K562 (cell line): Measurements from ENCODE around the gene TMA7B. TPM values are rescaled to one million over a fixed set of nuclear protein-coding genes. Genes with fewer than 3 reads are reported as not detected.

Experiments used
- ATAC-seq: fragments of 200-7000 bp; cut with Tn5 transposase; 3 replicates; pipeline ENCODE4 v1.9.1; 2020; ENCODE audit warnings: moderate library complexity
- BruUV-seq: library from RNA; stranded (reverse); fragments of 400-500 nt; replicated peaks from 2 replicates; lab custom pipeline; 2021; lab: Mats Ljungman, UMichigan
- CTCF ChIA-PET: fragments of 300-600 bp; formaldehyde crosslinking; extraction: SDS; loops from one replicate; lab custom pipeline; 2021; ENCODE audit warnings: low intra/inter-chr PET ratio; lab: Yijun Ruan, JAX
- POLR2A ChIA-PET: fragments of 300-600, 350-650 bp; sonication (Branson Sonifier 250); formaldehyde crosslinking; extraction: SDS; loops from one replicate; lab custom pipeline; 2021; ENCODE audit warnings: antibody characterized with exemption, inconsistent platforms; lab: Yijun Ruan, JAX
- DNase-seq, 4 experiments: peaks; one replicate each; pipeline versions ENCODE4 v3.0.0 to v3.0.0-alpha.2; 2011 to 2018; ENCODE audit warnings: low spot score in 3 of 4, mixed read lengths in 3 of 4; ENCODE audit errors: extremely low read depth in 1 of 4
- FAIRE-seq: peaks from 2 replicates; lab custom pipeline; 2011; peaks lifted over from hg19 to GRCh38; lab: Jason Lieb, UNC
- H2AFZ ChIP-seq: 2 replicates; pipeline ENCODE4 v1.6.0; 2011; ENCODE audit warnings: low read depth, low read length, control low read depth, inconsistent platforms
- H3K27ac ChIP-seq: fragments of 200-600 bp; 3 replicates; pipeline ENCODE4 v1.8.0; 2011; ENCODE audit warnings: low read depth, mild to moderate bottlenecking, control low read depth, inconsistent platforms, low read length, moderate library complexity, mixed read lengths; ENCODE audit errors: extremely low read depth
- H3K27me3 ChIP-seq, 2 experiments: fragments of 300-600 bp in 1 of 2; 2 replicates in 1 of 2; 3 replicates in 1 of 2; pipeline versions ENCODE4 v1.6.0 to v1.8.0; 2011; ENCODE audit warnings: inconsistent platforms in 2 of 2, low read length in 2 of 2, mild to moderate bottlenecking in 1 of 2, mixed read lengths in 1 of 2, moderate library complexity in 1 of 2; ENCODE audit not compliant: control insufficient read depth in 2 of 2, insufficient read depth in 2 of 2
- H3K36me3 ChIP-seq: fragments of 300-600 bp; 3 replicates; pipeline ENCODE4 v1.8.0; 2011; ENCODE audit warnings: mild to moderate bottlenecking, low read length, inconsistent platforms; ENCODE audit not compliant: control insufficient read depth, insufficient read depth
- H3K4me1 ChIP-seq, 2 experiments: fragments of 200-600 bp in 1 of 2; replicated peaks in 1 of 2; 2 replicates in 1 of 2; 3 replicates in 1 of 2; pipeline versions ENCODE4 v1.5.1 to v1.8.0; 2011; ENCODE audit warnings: inconsistent platforms in 2 of 2, low read length in 2 of 2, mild to moderate bottlenecking in 1 of 2, mixed read lengths in 1 of 2, moderate library complexity in 1 of 2; ENCODE audit not compliant: control insufficient read depth in 2 of 2, insufficient read depth in 2 of 2
- H3K4me2 ChIP-seq: 2 replicates; pipeline ENCODE4 v1.6.1; 2011; ENCODE audit warnings: low read length, control low read depth, inconsistent platforms, mixed read lengths; ENCODE audit not compliant: insufficient read depth
- H3K4me3 ChIP-seq: fragments of 200-600 bp; sonication (generic), shearing (Covaris generic); 2 replicates; pipeline ENCODE4 v1.5.1; 2016; ENCODE audit warnings: control low read depth, inconsistent platforms
- H3K79me2 ChIP-seq: fragments of 200-600 bp; 3 replicates; pipeline ENCODE4 v1.8.0; 2011; ENCODE audit warnings: low read length, inconsistent platforms; ENCODE audit not compliant: control insufficient read depth, insufficient read depth
- H3K9ac ChIP-seq, 2 experiments: 2 replicates each; pipeline versions ENCODE4 v1.6.0 to v1.6.1; 2011; ENCODE audit warnings: low read depth in 2 of 2, low read length in 2 of 2, control low read depth in 1 of 2, inconsistent platforms in 1 of 2, mild to moderate bottlenecking in 1 of 2, mixed read lengths in 1 of 2; ENCODE audit not compliant: insufficient read depth in 1 of 2
- H3K9me1 ChIP-seq: one replicate; pipeline ENCODE4 v1.6.0; 2011; ENCODE audit warnings: inconsistent platforms, mild to moderate bottlenecking, low read length, moderate library complexity; ENCODE audit not compliant: control insufficient read depth, insufficient read depth
- H3K9me3 ChIP-seq: replicated peaks from 2 replicates; pipeline ENCODE4 v1.5.1; 2011; ENCODE audit warnings: low read depth, low read length, inconsistent platforms; ENCODE audit not compliant: control insufficient read depth, insufficient read depth
- H4K20me1 ChIP-seq: replicated peaks from 2 replicates; pipeline ENCODE4 v1.6.1; 2011; ENCODE audit warnings: low read length, inconsistent platforms, mixed read lengths; ENCODE audit not compliant: control insufficient read depth, insufficient read depth
- BHLHE40 ChIP-seq: IDR thresholded peaks from 2 replicates; pipeline ENCODE4 v1.6.1; 2011; ENCODE audit warnings: low read length, improper control_type of control experiment
- KLF6 ChIP-seq: fragments of 250-450 bp; sonication (Bioruptor Pico); IDR thresholded peaks from 2 replicates; pipeline ENCODE4 v1.4.0; 2020; ENCODE audit warnings: mild to moderate bottlenecking, moderate library complexity, borderline replicate concordance
- MEIS2 ChIP-seq: fragments of 450-650 bp; IDR thresholded peaks from 2 replicates; pipeline ENCODE4 v1.6.1; 2014; ENCODE audit warnings: mild to moderate bottlenecking; ENCODE audit not compliant: partially characterized antibody
- ZNF175 ChIP-seq: fragments of 200-800 bp; sonication (Bioruptor generic); IDR thresholded peaks from 2 replicates; pipeline ENCODE4 v1.6.1; 2016; ENCODE audit warnings: low read depth, mild to moderate bottlenecking, missing genetic modification characterization, missing compliant biosample characterization
- WGBS: fragments of 100-300 bp; shearing (Covaris generic); methylation state at CpG from one replicate; pipeline ENCODE4 v1.1.6; 2016; ENCODE audit warnings: low coverage, mixed read lengths; ENCODE audit not compliant: insufficient coverage; ENCODE audit errors: missing lambda C conversion rate; 5-methylcytosine and 5-hydroxymethylcytosine counted together
- in situ Hi-C: fragments of 300-500 bp; cut with MboI; formaldehyde crosslinking; loops from 4 replicates; pipeline ENCODE4 v1.15.0; 2018; ENCODE audit warnings: inconsistent platforms, mixed read lengths
- intact Hi-C: fragments of 100-400 bp; cut with micrococcal nuclease; formaldehyde crosslinking; loops from 2 replicates; pipeline ENCODE4 v1.14.2; 2022
- polyA plus RNA-seq, 8 experiments: library from polyadenylated mRNA; depleted of rRNA in 4 of 8; stranded (reverse) in 5 of 8; unstranded in 3 of 8; fragments of >200 nt; fragmentation: Nextera tagmentation in 2 of 8; fragmentation: Illumina TruSeq in 1 of 8; extraction: Ambion mirVana in 2 of 8; extraction: Trizol in 1 of 8; gene quantifications; 2 replicates each; pipeline versions ENCODE4 v1.2.1 to v1.2.3, GENCODE V29; 2011 to 2014; ENCODE audit warnings: inconsistent platforms in 1 of 8, missing spikeins in 1 of 8
- total RNA-seq, 7 experiments: library from RNA; depleted of rRNA in 6 of 7; stranded (reverse); fragments of >200 nt in 6 of 7; fragmentation: Illumina TruSeq in 2 of 7; extraction: Trizol in 2 of 7; gene quantifications; 2 replicates each; pipeline versions ENCODE4 v1.2.1 to v1.2.3, GENCODE V29; 2011 to 2021; ENCODE audit warnings: low replicate concordance in 1 of 7
- TF ChIP-seq, protein P1 (sequence below): fragments of 450-650 bp; IDR thresholded peaks from 2 replicates; pipeline ENCODE4 v1.6.1; 2016
- TF ChIP-seq, protein P2 (sequence below): sonication (generic); formaldehyde crosslinking; IDR thresholded peaks from 2 replicates; pipeline ENCODE4 v1.8.1; 2023; ENCODE audit warnings: mild to moderate bottlenecking, missing genetic modification reagents
- TF ChIP-seq, protein P3 (sequence below): sonication (generic); formaldehyde crosslinking; IDR thresholded peaks from 2 replicates; pipeline ENCODE4 v1.8.1; 2023; ENCODE audit warnings: mild to moderate bottlenecking, missing genetic modification reagents, moderate library complexity

Gene TMA7B
- total and polyA plus RNA-seq, 9 of the 15 experiments (the other 6 are each of a cell fraction or from before 2014, with no cell fraction given), result 5.6 to 14.2 (median 11.8) TPM

DNA sequence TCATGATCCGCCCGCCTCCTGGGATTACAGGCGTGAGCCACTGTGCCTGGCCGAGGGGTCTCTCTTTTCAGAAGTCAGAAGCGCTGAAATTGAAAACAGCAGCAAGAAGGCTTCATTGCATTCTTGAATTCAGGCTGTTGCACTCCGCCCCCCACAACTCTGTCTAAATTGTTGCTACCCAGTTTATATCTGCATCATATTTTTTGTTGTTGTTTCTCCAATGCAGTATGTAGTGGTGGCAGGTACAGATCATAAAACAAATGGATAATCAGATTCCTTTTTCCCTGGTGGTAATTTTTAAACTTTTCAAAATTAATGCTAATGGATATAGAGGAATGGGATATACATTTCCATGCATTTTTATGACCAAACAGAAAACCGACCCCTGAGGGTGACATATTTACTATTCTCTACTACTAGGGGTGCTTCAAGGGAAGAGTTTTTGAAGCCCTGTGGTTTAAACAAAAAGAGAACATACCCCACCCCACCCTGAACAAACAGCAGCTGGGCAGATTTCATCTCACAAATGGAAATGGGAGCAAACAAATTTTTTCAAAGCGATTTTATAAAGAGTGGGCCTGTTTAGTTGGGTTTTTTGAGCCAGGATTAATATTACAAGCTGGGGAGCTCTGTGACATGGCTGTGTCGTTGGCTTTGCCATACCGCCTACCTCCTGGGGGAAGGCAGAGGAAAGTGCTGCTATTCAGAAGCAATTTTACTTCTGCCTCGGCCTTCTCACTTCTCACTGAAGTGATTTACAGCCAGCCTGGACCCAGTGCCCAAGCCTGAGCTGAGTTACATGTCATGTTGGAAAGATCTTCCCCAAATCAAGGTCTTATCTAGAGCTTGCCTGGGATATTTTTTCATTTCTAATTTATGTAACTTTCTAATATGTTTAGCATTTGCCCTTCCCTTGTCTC lies 16.0 kb upstream of the TMA7B start:
- no peak for FAIRE-seq
- H4K20me1 ChIP-seq, result no peaks in the 10 kb centered on the region
- BruUV-seq, result no TSS peak
- H3K27me3 ChIP-seq, result no peaks in the 10 kb centered on the region
- H3K27ac ChIP-seq, result peak overlapping the region; percentile 47; the same call in 2 of the 3 replicates
- ATAC-seq, result no peak
- no peak for DNase-seq
- CTCF ChIA-PET, result no interaction called here
- H3K9me1 ChIP-seq, result no peaks in the 10 kb centered on the region
- in situ Hi-C loops (no loop called here), intact Hi-C loops (no loop called here)
- POLR2A ChIA-PET, result interaction anchor here (0.6 kb wide), 1 partner anchor 9 kb away, joined by 4 read pairs; no protein-coding TSS in a partner anchor
- peak overlapping the region; percentile 34 to 81; a peak in 3 of 4 replicates for H3K9ac ChIP-seq
- TF ChIP-seq MEIS2, result peak; percentile 57
- TF ChIP-seq, protein P1, sequence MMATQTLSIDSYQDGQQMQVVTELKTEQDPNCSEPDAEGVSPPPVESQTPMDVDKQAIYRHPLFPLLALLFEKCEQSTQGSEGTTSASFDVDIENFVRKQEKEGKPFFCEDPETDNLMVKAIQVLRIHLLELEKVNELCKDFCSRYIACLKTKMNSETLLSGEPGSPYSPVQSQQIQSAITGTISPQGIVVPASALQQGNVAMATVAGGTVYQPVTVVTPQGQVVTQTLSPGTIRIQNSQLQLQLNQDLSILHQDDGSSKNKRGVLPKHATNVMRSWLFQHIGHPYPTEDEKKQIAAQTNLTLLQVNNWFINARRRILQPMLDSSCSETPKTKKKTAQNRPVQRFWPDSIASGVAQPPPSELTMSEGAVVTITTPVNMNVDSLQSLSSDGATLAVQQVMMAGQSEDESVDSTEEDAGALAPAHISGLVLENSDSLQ, result peak; percentile 22; the same call in 1 of the 2 replicates
- TF ChIP-seq, protein P2, sequence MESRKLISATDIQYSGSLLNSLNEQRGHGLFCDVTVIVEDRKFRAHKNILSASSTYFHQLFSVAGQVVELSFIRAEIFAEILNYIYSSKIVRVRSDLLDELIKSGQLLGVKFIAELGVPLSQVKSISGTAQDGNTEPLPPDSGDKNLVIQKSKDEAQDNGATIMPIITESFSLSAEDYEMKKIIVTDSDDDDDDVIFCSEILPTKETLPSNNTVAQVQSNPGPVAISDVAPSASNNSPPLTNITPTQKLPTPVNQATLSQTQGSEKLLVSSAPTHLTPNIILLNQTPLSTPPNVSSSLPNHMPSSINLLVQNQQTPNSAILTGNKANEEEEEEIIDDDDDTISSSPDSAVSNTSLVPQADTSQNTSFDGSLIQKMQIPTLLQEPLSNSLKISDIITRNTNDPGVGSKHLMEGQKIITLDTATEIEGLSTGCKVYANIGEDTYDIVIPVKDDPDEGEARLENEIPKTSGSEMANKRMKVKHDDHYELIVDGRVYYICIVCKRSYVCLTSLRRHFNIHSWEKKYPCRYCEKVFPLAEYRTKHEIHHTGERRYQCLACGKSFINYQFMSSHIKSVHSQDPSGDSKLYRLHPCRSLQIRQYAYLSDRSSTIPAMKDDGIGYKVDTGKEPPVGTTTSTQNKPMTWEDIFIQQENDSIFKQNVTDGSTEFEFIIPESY (CRISPR knock-in tag), result peak; percentile 78
- no peak for TF ChIP-seq KLF6 (CRISPR knock-in tag)
- TF ChIP-seq BHLHE40, result no peak
- TF ChIP-seq, protein P3, sequence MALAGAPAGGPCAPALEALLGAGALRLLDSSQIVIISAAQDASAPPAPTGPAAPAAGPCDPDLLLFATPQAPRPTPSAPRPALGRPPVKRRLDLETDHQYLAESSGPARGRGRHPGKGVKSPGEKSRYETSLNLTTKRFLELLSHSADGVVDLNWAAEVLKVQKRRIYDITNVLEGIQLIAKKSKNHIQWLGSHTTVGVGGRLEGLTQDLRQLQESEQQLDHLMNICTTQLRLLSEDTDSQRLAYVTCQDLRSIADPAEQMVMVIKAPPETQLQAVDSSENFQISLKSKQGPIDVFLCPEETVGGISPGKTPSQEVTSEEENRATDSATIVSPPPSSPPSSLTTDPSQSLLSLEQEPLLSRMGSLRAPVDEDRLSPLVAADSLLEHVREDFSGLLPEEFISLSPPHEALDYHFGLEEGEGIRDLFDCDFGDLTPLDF (CRISPR knock-in tag), result no peak
- no peak for TF ChIP-seq ZNF175 (CRISPR knock-in tag)
- 59% methylated on average over 11 of the region's 11 CpGs for WGBS
- H3K4me2 ChIP-seq, result no peak overlapping the region; the same call in 1 of the 2 replicates
- H3K4me1 ChIP-seq, result peaks cover 11 to 43% of the 10 kb centered on the region in 2 experiments; a peak in 4 of 5 replicates
- peaks cover 7% of the 10 kb centered on the region; the same call in 2 of the 3 replicates for H3K36me3 ChIP-seq
- H2AFZ ChIP-seq, result peak overlapping the region; percentile 42
- H3K9me3 ChIP-seq, result no peaks in the 10 kb centered on the region
- H3K79me2 ChIP-seq, result peaks cover 53% of the 10 kb centered on the region
- no peak overlapping the region for H3K4me3 ChIP-seq
